ENCODE results near the gene RBM27. TPM values are rescaled to one million over a fixed set of nuclear protein-coding genes. Genes with fewer than 3 reads are reported as not detected.

RBM27 gene, protein sequence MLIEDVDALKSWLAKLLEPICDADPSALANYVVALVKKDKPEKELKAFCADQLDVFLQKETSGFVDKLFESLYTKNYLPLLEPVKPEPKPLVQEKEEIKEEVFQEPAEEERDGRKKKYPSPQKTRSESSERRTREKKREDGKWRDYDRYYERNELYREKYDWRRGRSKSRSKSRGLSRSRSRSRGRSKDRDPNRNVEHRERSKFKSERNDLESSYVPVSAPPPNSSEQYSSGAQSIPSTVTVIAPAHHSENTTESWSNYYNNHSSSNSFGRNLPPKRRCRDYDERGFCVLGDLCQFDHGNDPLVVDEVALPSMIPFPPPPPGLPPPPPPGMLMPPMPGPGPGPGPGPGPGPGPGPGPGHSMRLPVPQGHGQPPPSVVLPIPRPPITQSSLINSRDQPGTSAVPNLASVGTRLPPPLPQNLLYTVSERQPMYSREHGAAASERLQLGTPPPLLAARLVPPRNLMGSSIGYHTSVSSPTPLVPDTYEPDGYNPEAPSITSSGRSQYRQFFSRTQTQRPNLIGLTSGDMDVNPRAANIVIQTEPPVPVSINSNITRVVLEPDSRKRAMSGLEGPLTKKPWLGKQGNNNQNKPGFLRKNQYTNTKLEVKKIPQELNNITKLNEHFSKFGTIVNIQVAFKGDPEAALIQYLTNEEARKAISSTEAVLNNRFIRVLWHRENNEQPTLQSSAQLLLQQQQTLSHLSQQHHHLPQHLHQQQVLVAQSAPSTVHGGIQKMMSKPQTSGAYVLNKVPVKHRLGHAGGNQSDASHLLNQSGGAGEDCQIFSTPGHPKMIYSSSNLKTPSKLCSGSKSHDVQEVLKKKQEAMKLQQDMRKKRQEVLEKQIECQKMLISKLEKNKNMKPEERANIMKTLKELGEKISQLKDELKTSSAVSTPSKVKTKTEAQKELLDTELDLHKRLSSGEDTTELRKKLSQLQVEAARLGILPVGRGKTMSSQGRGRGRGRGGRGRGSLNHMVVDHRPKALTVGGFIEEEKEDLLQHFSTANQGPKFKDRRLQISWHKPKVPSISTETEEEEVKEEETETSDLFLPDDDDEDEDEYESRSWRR
- total RNA-seq (2022; extraction: Qiagen RNA extraction; ENCODE audit: low read depth) = 10.5 to 15.7 TPM (median 11.7 TPM) in 5 replicates

DNA sequence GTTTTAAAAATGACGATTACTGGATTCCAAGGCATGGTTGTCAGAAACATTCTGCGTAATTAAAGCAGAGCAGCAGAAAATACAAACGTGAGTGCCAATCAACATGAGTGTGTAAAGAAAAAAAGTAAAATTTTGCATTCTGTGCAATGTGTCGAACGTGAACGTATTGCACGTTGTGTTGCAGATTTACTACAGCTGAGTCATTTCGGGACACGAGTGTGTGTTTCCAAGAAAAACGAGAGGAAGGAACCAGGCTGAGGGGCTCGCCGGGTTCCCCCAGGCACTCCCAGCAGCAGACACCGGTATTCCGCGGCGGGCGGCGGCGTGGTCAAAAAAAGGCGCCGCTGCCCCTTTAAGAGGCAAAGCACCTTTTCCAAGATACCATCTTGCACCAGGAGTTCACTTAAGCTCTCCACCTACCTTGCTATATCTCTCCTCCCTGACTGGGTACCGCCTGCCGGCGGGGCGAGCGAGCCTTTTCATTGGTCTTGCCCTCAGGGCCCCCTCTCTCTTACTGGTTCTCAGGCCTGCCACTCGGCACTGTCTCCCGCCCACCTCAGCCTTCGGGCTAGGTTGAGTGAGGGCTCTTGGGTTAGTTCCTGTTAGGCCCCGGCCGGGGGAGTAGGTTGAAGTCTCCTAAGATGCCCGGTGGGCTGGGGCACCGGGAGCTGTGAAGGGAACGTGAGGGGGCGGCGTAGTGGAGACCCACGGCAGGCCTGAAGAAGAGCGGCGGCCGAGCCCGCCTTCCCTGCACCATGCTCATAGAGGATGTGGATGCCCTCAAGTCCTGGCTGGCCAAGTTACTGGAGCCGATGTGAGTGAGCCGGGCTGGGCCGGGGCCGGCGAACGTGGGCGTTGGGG is at the start of gene RBM27:
TSS of gene RBM27 (plus strand) at position 595 of the 861 bp plus-strand sequence. CDS start at position 756, 161 bp downstream.

Other genes starting within 250 kb of the RBM27 start
- gene PLAC8L1, start 98.0 kb upstream of the RBM27 start, total RNA-seq (2022; extraction: Qiagen RNA extraction; ENCODE audit: low read depth) = 0.27 to 0.41 TPM in 2 of 5 replicates, not detected in the others
- gene LARS1, start 21.0 kb upstream of the RBM27 start, total RNA-seq (2022; extraction: Qiagen RNA extraction; ENCODE audit: low read depth) = 60.1 to 69.3 TPM (median 61.8 TPM) in 5 replicates
- gene POU4F3, start 135.2 kb downstream of the RBM27 start, total RNA-seq (2022; extraction: Qiagen RNA extraction; ENCODE audit: low read depth) = 0.10 to 0.26 TPM (median 0.17 TPM) in 5 replicates
- 46.0 to 62.8 TPM (median 49.7 TPM) in 5 replicates for gene TCERG1, start 243.7 kb downstream of the RBM27 start, total RNA-seq (2022; extraction: Qiagen RNA extraction; ENCODE audit: low read depth)